RWPE1 (cell line): Measurements from ENCODE around the gene GASK1A.
"Not testable (repeated sequence)": the region's sequence is repeated elsewhere in the genome, so short reads cannot be mapped to it uniquely, and the experiment has no call there.

Experiments used
- CTCF ChIA-PET: fragments of 350-600 bp; sonication (Branson Sonifier 250); formaldehyde crosslinking; extraction: SDS; loops from one replicate; lab custom pipeline; 2021; lab: Yijun Ruan, JAX
- POLR2A ChIA-PET: fragments of 400-600 bp; formaldehyde crosslinking; extraction: SDS; loops from one replicate; lab custom pipeline; 2020; ENCODE audit warnings: antibody characterized with exemption; ENCODE audit not compliant: low non-redundant PET; lab: Yijun Ruan, JAX
- DNase-seq: peaks from one replicate; pipeline ENCODE4 v3.0.0; 2012; ENCODE audit warnings: low spot score
- H3K27ac ChIP-seq: fragments of 450-650 bp; 2 replicates; pipeline ENCODE4 v1.5.1; 2017
- CTCF ChIP-seq: fragments of 450-650 bp; conservative IDR thresholded peaks from 2 replicates; pipeline ENCODE4 v1.5.1; 2017; ENCODE audit warnings: low read depth, mild to moderate bottlenecking

Gene GASK1A

DNA sequence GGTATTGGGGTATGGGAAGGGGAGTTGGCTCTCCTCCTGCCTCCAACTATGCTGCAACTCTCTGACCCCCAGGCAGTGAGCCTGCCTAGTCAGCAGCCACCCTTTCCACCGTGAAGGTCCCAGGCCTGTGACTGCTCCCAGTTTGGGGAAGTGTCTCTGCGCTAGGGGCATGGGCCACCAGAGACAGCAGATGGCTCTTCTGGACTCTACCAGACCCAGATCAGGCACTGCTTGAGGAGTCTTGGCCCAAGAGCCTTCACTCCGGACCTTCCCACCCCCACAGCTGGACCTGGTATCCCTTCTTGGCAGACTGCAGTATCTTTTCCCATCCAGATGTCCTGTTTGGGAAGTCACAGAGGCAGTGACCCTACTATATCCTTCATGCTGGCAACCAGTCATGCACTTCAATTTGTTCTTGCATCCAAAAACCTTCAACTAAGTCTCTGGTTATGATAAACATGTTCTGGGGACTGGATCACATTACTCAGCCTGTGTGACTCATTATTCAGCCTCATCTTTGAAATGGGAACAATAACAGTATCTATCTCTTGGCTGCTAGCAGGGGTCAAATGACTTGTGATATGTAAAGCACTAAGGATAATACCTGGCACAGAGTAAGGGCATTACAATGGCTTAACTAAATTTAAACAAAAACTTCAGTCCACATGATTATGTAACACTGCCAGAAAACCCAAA, 64.1 kb downstream of the GASK1A start:
- no peak overlapping the region for H3K27ac ChIP-seq
- DNase-seq = no peak
- ChIA-PET CTCF (no interaction called here), POLR2A (no interaction called here)
- no peak for TF ChIP-seq CTCF

GRCh38 chr3:43043793-43044192, 64.7 kb downstream of the GASK1A start:
- no peak for DNase-seq
- ChIA-PET POLR2A (no interaction called here), CTCF (no interaction called here)
- TF ChIP-seq CTCF = no peak
- no peak overlapping the region for H3K27ac ChIP-seq

- DNase-seq, POLR2A ChIA-PET, H3K27ac ChIP-seq: not testable (repeated sequence)
- CTCF ChIA-PET = interaction anchor here (0.5 kb wide), 1 partner anchor 39 kb away, joined by 4 read pairs; no protein-coding TSS in a partner anchor
Observed at GRCh38 chr3:43045079-43045478, 66.0 kb downstream of the GASK1A start.

DNA sequence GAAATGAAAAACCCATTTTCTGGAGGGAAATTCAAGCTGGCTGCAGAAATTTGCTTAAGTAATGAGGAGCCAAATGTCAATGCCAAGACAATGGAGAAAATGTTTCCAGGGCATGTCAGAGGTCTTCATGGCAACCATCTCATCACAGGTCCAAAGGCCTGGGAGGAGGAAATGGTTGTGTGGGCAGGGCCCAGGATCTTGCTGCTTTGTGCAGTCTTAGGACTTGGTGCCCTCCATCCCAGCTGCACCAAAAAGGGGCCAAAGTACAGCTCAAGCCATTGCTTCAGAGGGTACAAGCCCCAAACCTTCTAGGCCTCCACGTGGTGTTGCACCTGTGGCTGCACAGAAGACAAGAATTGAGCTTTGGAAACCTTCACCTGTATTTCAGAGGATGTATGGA, 67.5 kb downstream of the GASK1A start:
- H3K27ac ChIP-seq = no peak overlapping the region
- no peak for DNase-seq
- CTCF ChIA-PET = no interaction called here
- POLR2A ChIA-PET = no interaction called here
- no peak for TF ChIP-seq CTCF

DNA sequence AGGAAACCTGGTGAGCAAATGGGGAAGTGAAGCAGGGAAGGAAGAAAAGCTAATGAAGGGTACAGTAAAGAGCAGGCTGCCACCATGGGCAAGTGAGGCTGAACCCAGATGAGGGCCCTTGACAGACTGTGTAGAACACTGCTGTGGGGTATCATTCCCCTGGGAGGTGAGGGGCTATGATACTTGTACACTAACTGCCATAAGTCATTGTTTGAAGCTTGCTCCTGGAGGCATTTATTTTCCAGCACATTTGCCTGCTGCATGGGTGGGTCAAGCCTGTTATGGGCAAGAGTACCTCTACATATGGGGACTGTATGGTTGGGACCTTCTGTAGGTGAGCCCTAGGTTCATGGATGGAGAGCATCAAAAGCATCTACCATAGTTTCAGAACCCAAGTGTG, 69.4 kb downstream of the GASK1A start:
- POLR2A ChIA-PET = no interaction called here
- CTCF ChIA-PET = no interaction called here
- no peak for DNase-seq
- H3K27ac ChIP-seq = no peak overlapping the region
- TF ChIP-seq CTCF = no peak

- CTCF ChIA-PET = no interaction called here
- POLR2A ChIA-PET = no interaction called here
- TF ChIP-seq CTCF = no peak
- H3K27ac ChIP-seq = no peak overlapping the region
- DNase-seq = no peak
Observed at GRCh38 chr3:43053291-43053690, 74.2 kb downstream of the GASK1A start.

GRCh38 chr3:43054754-43055153, 75.6 kb downstream of the GASK1A start:
- POLR2A ChIA-PET = no interaction called here
- DNase-seq = no peak
- H3K27ac ChIP-seq = no peak overlapping the region
- CTCF ChIA-PET = no interaction called here
- no peak for TF ChIP-seq CTCF
